ENCODE results near the gene PDZD7. TPM values are rescaled to one million over a fixed set of nuclear protein-coding genes. Genes with fewer than 3 reads are reported as not detected.

PDZD7 gene
- total and polyA plus RNA-seq, 2 donors from 2014 or later: 1.6 to 1.9 TPM

DNA sequence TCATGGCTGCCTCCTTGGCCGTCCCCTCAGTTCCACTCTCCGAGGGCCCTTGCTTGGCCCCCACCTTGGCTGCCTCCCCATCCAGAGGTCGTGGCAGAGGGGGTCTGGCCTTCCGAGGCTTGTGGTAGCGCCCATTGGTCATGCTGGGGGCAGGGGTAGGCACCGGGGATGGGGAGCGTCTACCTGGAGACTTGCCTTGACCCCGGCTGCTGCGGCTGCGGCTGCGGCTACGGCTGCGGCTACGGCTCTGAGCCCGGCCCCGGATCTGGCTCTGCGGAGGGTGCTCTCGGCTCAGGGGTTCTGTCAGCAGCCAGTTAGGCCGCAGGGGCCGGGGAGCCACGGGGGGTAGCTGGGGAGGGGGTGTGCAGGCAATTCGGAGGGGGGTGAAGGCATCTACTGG lies 20.6 kb downstream of the PDZD7 start:
- no peak overlapping the region for H3K4me3 ChIP-seq (ENCODE audit: low read length in 3 of 3)
- no peak for FAIRE-seq
- H3K27me3 ChIP-seq (ENCODE audit: control insufficient read depth, insufficient read depth, low read length): no peaks in the 10 kb centered on the region
- DNase-seq: no peak
- peaks cover 0 to 18% (median 0%) of the 10 kb centered on the region in 3 donors for H3K4me1 ChIP-seq (ENCODE audit: control insufficient read depth in 2 of 3, insufficient read depth in 2 of 3, low read depth in 1 of 3, low read length in 3 of 3)
- H3K27ac ChIP-seq (ENCODE audit: low read depth in 2 of 2, low read length in 2 of 2): no peak overlapping the region
- H3K9me3 ChIP-seq (ENCODE audit: control insufficient read depth in 2 of 3, insufficient read depth in 1 of 3, low read length in 3 of 3): no peaks in the 10 kb centered on the region
- H3K36me3 ChIP-seq (ENCODE audit: control insufficient read depth in 2 of 3, insufficient read depth in 3 of 3, low read length in 3 of 3): peaks cover 0 to 9% (median 6%) of the 10 kb centered on the region in 3 donors
- TF ChIP-seq, protein P1, sequence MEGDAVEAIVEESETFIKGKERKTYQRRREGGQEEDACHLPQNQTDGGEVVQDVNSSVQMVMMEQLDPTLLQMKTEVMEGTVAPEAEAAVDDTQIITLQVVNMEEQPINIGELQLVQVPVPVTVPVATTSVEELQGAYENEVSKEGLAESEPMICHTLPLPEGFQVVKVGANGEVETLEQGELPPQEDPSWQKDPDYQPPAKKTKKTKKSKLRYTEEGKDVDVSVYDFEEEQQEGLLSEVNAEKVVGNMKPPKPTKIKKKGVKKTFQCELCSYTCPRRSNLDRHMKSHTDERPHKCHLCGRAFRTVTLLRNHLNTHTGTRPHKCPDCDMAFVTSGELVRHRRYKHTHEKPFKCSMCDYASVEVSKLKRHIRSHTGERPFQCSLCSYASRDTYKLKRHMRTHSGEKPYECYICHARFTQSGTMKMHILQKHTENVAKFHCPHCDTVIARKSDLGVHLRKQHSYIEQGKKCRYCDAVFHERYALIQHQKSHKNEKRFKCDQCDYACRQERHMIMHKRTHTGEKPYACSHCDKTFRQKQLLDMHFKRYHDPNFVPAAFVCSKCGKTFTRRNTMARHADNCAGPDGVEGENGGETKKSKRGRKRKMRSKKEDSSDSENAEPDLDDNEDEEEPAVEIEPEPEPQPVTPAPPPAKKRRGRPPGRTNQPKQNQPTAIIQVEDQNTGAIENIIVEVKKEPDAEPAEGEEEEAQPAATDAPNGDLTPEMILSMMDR (IDR thresholded peaks at IDR 0.05; ENCODE audit: borderline replicate concordance, extremely low read depth, insufficient read depth): no peak
- no peak overlapping the region for H3K9ac ChIP-seq (ENCODE audit: low read length in 3 of 3)
- intact Hi-C loops (cut with DNase I): no loop called here

DNA sequence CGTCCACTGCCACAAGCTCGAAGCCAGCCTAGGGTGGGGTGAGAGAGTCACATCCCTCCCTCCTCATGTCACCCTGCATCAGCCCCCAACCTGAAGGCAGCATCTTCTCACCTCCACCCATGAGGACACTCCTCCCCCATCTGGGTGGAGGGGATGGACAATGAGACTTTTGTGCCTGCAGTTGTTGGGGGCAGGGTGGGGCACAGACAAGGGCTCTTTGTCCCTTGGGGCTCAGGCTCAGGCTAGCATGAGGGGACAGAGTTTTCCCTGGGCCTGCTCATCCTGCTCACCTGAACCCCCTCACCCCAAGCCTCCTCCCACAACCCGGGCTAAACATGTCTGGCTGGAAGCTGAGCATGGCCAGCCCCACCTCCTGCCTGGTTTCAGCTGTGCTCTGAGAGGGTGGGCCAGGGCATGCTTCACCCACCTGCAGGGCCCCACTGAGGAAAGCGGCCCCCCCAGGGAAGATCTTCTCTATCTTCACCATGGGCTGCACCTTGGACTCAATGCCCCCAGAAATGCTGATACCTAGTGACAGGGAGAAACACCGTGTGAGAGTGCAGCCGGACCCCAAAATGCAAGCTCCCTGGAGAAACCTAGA lies 22.0 kb downstream of the PDZD7 start:
- H3K9ac ChIP-seq (ENCODE audit: low read length in 3 of 3): no peak overlapping the region
- TF ChIP-seq, protein P1 (IDR thresholded peaks at IDR 0.05; ENCODE audit: borderline replicate concordance, extremely low read depth, insufficient read depth): no peak

DNA sequence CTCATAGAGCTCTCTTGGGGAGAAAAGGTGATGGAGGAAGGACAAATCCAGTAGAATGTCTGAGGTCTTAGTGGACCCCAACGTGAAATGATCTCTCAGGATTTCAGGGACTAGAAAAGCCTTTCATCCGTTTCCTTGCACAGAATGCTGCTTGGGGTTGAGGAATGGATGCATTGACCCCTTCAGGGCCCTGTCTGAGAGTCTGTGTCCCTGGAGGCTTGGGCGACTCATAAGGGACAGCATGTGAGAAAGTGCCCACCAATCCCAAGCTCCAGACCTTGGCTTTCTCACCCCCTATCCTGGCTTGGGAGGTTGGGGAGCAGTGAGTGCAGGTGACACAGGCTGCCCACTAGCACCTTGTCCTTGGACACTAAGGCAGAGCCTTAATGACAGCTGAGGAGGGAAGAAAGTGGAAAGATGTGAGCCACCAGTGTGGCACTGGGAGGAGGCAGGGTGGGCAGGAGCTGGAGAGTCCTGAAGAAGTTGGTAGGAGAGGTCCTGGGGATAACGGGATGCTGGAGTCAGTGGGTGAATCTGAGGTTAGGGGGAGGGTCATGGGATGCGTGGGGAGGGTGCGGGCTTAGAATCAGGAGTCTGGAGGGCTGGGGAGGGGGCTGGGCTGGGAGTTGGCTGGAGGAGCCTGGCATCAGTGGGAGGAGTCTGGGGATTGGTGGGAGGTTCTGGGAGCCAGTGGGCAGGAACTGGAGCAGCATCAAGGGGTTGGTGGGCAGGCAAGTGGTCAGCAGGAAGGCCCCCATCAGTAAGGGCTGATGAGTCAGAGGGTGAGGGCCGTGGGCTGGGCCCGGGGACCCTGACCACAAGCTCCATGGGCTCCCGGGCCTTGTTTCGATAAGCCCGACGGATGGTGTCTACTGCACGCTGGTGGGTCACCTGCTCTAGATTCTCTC lies 22.8 kb downstream of the PDZD7 start:
- Histone ChIP-seq H3K4me1 (ENCODE audit: control insufficient read depth in 2 of 3, insufficient read depth in 2 of 3, low read depth in 1 of 3, low read length in 3 of 3) (peaks cover 0 to 10% (median 0%) of the 10 kb centered on the region in 3 donors), H3K9ac (ENCODE audit: low read length in 3 of 3) (peak overlapping the region in 1 of 3 donors; percentile 46), H3K36me3 (ENCODE audit: control insufficient read depth in 2 of 3, insufficient read depth in 3 of 3, low read length in 3 of 3) (peaks cover 0 to 18% (median 13%) of the 10 kb centered on the region in 3 donors), H3K9me3 (ENCODE audit: control insufficient read depth in 2 of 3, insufficient read depth in 1 of 3, low read length in 3 of 3) (no peaks in the 10 kb centered on the region), H3K4me3 (ENCODE audit: low read length in 3 of 3) (no peak overlapping the region), H3K27me3 (ENCODE audit: control insufficient read depth, insufficient read depth, low read length) (no peaks in the 10 kb centered on the region), H3K27ac (ENCODE audit: low read depth in 2 of 2, low read length in 2 of 2) (no peak overlapping the region)
- FAIRE-seq: no peak
- TF ChIP-seq, protein P1 (IDR thresholded peaks at IDR 0.05; ENCODE audit: borderline replicate concordance, extremely low read depth, insufficient read depth): no peak
- DNase-seq: no peak
- intact Hi-C loops (cut with DNase I): no loop called here

More for the DNA sequence above, 22.0 kb downstream of the PDZD7 start:
- intact Hi-C loops (cut with DNase I): no loop called here
- Histone ChIP-seq H3K9me3 (ENCODE audit: control insufficient read depth in 2 of 3, insufficient read depth in 1 of 3, low read length in 3 of 3) (no peaks in the 10 kb centered on the region), H3K27me3 (ENCODE audit: control insufficient read depth, insufficient read depth, low read length) (no peaks in the 10 kb centered on the region), H3K36me3 (ENCODE audit: control insufficient read depth in 2 of 3, insufficient read depth in 3 of 3, low read length in 3 of 3) (peaks cover 0 to 14% (median 9%) of the 10 kb centered on the region in 3 donors), H3K4me3 (ENCODE audit: low read length in 3 of 3) (no peak overlapping the region), H3K27ac (ENCODE audit: low read depth in 2 of 2, low read length in 2 of 2) (no peak overlapping the region), H3K4me1 (ENCODE audit: control insufficient read depth in 2 of 3, insufficient read depth in 2 of 3, low read depth in 1 of 3, low read length in 3 of 3) (peaks cover 0 to 13% (median 0%) of the 10 kb centered on the region in 3 donors)
- FAIRE-seq: no peak
- DNase-seq: no peak

Data from kidney (tissue), 14 donors.